Liver (tissue), 9 donors: ENCODE results near the gene KRTAP22-1. TPM values are rescaled to one million over a fixed set of nuclear protein-coding genes. Genes with fewer than 3 reads are reported as not detected.

ENCODE experiments used
- DNase-seq: peaks from one replicate; pipeline ENCODE4 v3.0.0-alpha.2; 2017; ENCODE audit warnings: low spot score
- H3K27ac ChIP-seq, 2 donors: one replicate each; pipeline ENCODE4 v1.7.0; 2013; ENCODE audit warnings: inconsistent platforms in 2 of 2, low read length in 2 of 2, control low read depth in 1 of 2, low read depth in 1 of 2, mild to moderate bottlenecking in 1 of 2
- H3K27me3 ChIP-seq, 4 donors: one replicate each; pipeline versions ENCODE4 v1.6.1 to v1.7.0; 2013; ENCODE audit warnings: low read length in 3 of 4, inconsistent platforms in 1 of 4, mild to moderate bottlenecking in 1 of 4, moderate library complexity in 1 of 4; ENCODE audit not compliant: control insufficient read depth in 4 of 4, insufficient read depth in 4 of 4
- H3K36me3 ChIP-seq, 4 donors: one replicate each; pipeline versions ENCODE4 v1.6.1 to v1.7.0; 2013; ENCODE audit warnings: low read length in 3 of 4, mild to moderate bottlenecking in 3 of 4, low read depth in 1 of 4, moderate library complexity in 1 of 4; ENCODE audit not compliant: control insufficient read depth in 4 of 4, insufficient read depth in 3 of 4
- H3K4me1 ChIP-seq, 4 donors: one replicate each; pipeline versions ENCODE4 v1.6.1 to v1.7.0; 2013; ENCODE audit warnings: low read length in 3 of 4, mild to moderate bottlenecking in 3 of 4, moderate library complexity in 1 of 4; ENCODE audit not compliant: control insufficient read depth in 4 of 4, insufficient read depth in 4 of 4
- H3K4me3 ChIP-seq, 3 donors: one replicate each; pipeline versions ENCODE4 v1.6.1 to v1.7.0; 2013; ENCODE audit warnings: low read length in 3 of 3, control low read depth in 1 of 3, low read depth in 1 of 3, mild to moderate bottlenecking in 1 of 3
- H3K9ac ChIP-seq, 2 donors: one replicate each; pipeline ENCODE4 v1.7.0; 2013; ENCODE audit warnings: low read length in 2 of 2, mild to moderate bottlenecking in 2 of 2, moderate library complexity in 2 of 2, control low read depth in 1 of 2, low read depth in 1 of 2
- H3K9me3 ChIP-seq, 4 donors: one replicate each; pipeline versions ENCODE4 v1.6.1 to v1.7.0; 2013; ENCODE audit warnings: low read length in 3 of 4; ENCODE audit not compliant: control insufficient read depth in 4 of 4
- EGR1 ChIP-seq, 2 donors: IDR thresholded peaks; 2 replicates each; pipeline ENCODE4 v1.6.1; 2016 to 2018; ENCODE audit warnings: antibody characterized with exemption in 2 of 2, low read depth in 2 of 2
- HNF4A ChIP-seq, 2 donors: conservative IDR thresholded peaks; 2 replicates each; pipeline ENCODE4 v1.6.1; 2016; ENCODE audit warnings: antibody characterized with exemption in 2 of 2, mild to moderate bottlenecking in 2 of 2
- HNF4G ChIP-seq: IDR thresholded peaks from 2 replicates; pipeline ENCODE4 v1.6.1; 2016; ENCODE audit warnings: antibody characterized with exemption
- JUND ChIP-seq, 2 donors: IDR thresholded peaks; 2 replicates each; pipeline ENCODE4 v1.6.1; 2016; ENCODE audit warnings: antibody characterized with exemption in 2 of 2
- RXRA ChIP-seq, 2 donors: IDR thresholded peaks; 2 replicates each; pipeline ENCODE4 v1.6.1; 2017 to 2018; ENCODE audit warnings: antibody characterized with exemption in 2 of 2, mild to moderate bottlenecking in 1 of 2
- SP1 ChIP-seq: IDR thresholded peaks from 2 replicates; pipeline ENCODE4 v1.6.1; 2018; ENCODE audit warnings: antibody characterized with exemption, mild to moderate bottlenecking
- YY1 ChIP-seq: IDR thresholded peaks from 2 replicates; pipeline ENCODE4 v1.6.1; 2016; ENCODE audit warnings: antibody characterized with exemption, mild to moderate bottlenecking
- WGBS: extraction: QIAGEN DNeasy Blood & Tissue Kit; methylation state at CpG from one replicate; pipeline ENCODE4 v1.1.7; 2013; 5-methylcytosine and 5-hydroxymethylcytosine counted together
- polyA plus RNA-seq, 2 donors: library from polyadenylated mRNA; stranded (reverse) in 1 of 2; unstranded in 1 of 2; fragments of 200-250 nt in 1 of 2; fragments of >200 nt in 1 of 2; fragmentation: Nextera tagmentation in 1 of 2; extraction: Ambion mirVana in 1 of 2; gene quantifications; one replicate each; pipeline versions ENCODE4 v1.2.1 to v1.2.3, GENCODE V29; 2013 to 2015
- total RNA-seq, 2 donors: library from RNA; depleted of rRNA; stranded (reverse); fragments of >200 nt; gene quantifications; one replicate each; pipeline ENCODE4 v1.2.3, GENCODE V29; 2014
- TF ChIP-seq, protein P1 (sequence below): IDR thresholded peaks from 2 replicates; pipeline ENCODE4 v1.6.1; 2016; ENCODE audit warnings: antibody characterized with exemption
- TF ChIP-seq, protein P2 (sequence below): fragments of 150-350 bp; IDR thresholded peaks from 2 replicates; pipeline ENCODE4 v1.5.1; 2017; ENCODE audit warnings: improper control_type of control experiment, low read depth, low read length; ENCODE audit not compliant: missing input control
- TF ChIP-seq, protein P3 (sequence below): IDR thresholded peaks from 2 replicates; pipeline ENCODE4 v1.6.1; 2016; ENCODE audit warnings: antibody characterized with exemption, mild to moderate bottlenecking
- TF ChIP-seq, protein P4 (sequence below): IDR thresholded peaks from 2 replicates; pipeline ENCODE4 v1.6.1; 2016; ENCODE audit warnings: antibody characterized with exemption
- donor health status: healthy.
- donor health status: healthy.
- donor health status: healthy.
- donor health status: healthy.
- donor health status: healthy.

KRTAP22-1 gene
- total and polyA plus RNA-seq, 4 donors: not detected

DNA sequence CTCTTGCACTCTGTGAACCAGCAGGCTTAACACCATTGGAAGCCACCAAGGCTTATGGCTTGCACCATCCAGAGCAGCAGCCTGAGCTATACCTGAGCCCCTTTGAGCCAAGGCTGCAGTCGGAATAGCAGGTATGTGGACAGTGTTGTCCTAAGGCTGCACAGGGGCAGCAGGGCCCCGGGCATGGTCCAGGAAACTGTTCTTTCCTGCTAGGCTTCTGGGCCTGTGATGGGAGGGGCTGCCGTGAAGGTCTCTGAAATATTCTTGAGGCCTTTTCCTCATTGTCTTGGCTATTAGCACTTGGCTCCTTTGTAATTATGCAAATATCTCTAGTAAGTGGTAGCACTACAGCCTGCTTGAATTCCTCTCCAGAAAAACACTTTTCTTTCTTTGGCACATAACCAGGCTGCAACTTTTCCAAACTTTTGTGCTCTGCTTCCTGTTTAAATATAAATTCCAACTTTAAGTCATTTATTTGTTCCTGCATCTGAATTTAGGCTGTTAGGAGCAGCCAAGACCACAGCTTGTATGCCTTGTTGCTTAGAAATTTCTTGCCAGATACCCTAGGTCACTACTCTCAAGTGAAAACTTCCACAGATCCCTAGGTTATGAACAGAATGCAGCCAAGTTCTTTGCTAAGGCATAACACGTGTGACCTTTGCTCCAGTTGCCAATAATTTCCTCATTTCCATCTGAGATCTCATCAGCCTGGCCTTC lies 24.7 kb downstream of the KRTAP22-1 start:
- no peak for DNase-seq
- H3K4me1 ChIP-seq: no peaks in the 10 kb centered on the region
- no peaks in the 10 kb centered on the region for H3K36me3 ChIP-seq
- WGBS: 68% methylated on average over 4 of the region's 4 CpGs
- no peak overlapping the region for H3K9ac ChIP-seq
- TF ChIP-seq HNF4G (no peak), EGR1 (IDR thresholded peaks at IDR 0.05; ENCODE audit: low read depth in 2 of 2) (no peak), JUND (IDR thresholded peaks at IDR 0.05) (no peak), SP1 (no peak), HNF4A (conservative IDR thresholded peaks at IDR 0.05) (no peak), YY1 (no peak)
- TF ChIP-seq, protein P1, sequence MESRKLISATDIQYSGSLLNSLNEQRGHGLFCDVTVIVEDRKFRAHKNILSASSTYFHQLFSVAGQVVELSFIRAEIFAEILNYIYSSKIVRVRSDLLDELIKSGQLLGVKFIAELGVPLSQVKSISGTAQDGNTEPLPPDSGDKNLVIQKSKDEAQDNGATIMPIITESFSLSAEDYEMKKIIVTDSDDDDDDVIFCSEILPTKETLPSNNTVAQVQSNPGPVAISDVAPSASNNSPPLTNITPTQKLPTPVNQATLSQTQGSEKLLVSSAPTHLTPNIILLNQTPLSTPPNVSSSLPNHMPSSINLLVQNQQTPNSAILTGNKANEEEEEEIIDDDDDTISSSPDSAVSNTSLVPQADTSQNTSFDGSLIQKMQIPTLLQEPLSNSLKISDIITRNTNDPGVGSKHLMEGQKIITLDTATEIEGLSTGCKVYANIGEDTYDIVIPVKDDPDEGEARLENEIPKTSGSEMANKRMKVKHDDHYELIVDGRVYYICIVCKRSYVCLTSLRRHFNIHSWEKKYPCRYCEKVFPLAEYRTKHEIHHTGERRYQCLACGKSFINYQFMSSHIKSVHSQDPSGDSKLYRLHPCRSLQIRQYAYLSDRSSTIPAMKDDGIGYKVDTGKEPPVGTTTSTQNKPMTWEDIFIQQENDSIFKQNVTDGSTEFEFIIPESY: no peak
- TF ChIP-seq, protein P2, sequence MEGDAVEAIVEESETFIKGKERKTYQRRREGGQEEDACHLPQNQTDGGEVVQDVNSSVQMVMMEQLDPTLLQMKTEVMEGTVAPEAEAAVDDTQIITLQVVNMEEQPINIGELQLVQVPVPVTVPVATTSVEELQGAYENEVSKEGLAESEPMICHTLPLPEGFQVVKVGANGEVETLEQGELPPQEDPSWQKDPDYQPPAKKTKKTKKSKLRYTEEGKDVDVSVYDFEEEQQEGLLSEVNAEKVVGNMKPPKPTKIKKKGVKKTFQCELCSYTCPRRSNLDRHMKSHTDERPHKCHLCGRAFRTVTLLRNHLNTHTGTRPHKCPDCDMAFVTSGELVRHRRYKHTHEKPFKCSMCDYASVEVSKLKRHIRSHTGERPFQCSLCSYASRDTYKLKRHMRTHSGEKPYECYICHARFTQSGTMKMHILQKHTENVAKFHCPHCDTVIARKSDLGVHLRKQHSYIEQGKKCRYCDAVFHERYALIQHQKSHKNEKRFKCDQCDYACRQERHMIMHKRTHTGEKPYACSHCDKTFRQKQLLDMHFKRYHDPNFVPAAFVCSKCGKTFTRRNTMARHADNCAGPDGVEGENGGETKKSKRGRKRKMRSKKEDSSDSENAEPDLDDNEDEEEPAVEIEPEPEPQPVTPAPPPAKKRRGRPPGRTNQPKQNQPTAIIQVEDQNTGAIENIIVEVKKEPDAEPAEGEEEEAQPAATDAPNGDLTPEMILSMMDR: no peak
- TF ChIP-seq, protein P3, sequence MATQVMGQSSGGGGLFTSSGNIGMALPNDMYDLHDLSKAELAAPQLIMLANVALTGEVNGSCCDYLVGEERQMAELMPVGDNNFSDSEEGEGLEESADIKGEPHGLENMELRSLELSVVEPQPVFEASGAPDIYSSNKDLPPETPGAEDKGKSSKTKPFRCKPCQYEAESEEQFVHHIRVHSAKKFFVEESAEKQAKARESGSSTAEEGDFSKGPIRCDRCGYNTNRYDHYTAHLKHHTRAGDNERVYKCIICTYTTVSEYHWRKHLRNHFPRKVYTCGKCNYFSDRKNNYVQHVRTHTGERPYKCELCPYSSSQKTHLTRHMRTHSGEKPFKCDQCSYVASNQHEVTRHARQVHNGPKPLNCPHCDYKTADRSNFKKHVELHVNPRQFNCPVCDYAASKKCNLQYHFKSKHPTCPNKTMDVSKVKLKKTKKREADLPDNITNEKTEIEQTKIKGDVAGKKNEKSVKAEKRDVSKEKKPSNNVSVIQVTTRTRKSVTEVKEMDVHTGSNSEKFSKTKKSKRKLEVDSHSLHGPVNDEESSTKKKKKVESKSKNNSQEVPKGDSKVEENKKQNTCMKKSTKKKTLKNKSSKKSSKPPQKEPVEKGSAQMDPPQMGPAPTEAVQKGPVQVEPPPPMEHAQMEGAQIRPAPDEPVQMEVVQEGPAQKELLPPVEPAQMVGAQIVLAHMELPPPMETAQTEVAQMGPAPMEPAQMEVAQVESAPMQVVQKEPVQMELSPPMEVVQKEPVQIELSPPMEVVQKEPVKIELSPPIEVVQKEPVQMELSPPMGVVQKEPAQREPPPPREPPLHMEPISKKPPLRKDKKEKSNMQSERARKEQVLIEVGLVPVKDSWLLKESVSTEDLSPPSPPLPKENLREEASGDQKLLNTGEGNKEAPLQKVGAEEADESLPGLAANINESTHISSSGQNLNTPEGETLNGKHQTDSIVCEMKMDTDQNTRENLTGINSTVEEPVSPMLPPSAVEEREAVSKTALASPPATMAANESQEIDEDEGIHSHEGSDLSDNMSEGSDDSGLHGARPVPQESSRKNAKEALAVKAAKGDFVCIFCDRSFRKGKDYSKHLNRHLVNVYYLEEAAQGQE: no peak
- TF ChIP-seq, protein P4, sequence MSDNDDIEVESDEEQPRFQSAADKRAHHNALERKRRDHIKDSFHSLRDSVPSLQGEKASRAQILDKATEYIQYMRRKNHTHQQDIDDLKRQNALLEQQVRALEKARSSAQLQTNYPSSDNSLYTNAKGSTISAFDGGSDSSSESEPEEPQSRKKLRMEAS: no peak
- H3K9me3 ChIP-seq: no peaks in the 10 kb centered on the region
- H3K4me3 ChIP-seq: no peak overlapping the region
- H3K27ac ChIP-seq: no peak overlapping the region
- no peaks in the 10 kb centered on the region for H3K27me3 ChIP-seq

DNA sequence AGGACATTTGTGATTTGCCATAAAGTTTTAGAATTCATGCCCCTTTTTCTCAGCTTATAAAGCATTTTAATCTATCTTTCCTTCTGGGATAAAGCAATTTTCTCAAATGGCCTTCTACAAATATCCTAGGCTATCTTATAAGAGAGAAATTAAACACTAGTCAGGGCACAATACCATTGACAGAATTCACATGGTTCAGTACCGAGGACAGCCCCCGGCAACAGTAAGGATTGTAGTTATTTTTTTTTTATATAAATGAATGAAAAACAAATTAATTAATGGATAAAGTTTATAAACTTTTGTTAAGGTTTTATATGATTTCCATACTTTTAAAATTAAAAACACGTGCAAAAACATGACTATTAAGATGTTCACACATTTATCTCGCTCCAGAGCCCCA lies 27.2 kb downstream of the KRTAP22-1 start:
- Histone ChIP-seq H3K9ac (no peak overlapping the region), H3K4me1 (no peaks in the 10 kb centered on the region), H3K27ac (no peak overlapping the region), H3K36me3 (no peaks in the 10 kb centered on the region), H3K9me3 (no peaks in the 10 kb centered on the region), H3K27me3 (no peaks in the 10 kb centered on the region), H3K4me3 (no peak overlapping the region)
- TF ChIP-seq, protein P2: no peak
- TF ChIP-seq EGR1 (IDR thresholded peaks at IDR 0.05; ENCODE audit: low read depth in 2 of 2) (no peak), RXRA (IDR thresholded peaks at IDR 0.05) (no peak)
- no peak for DNase-seq
- WGBS: 59% methylated on average over 4 of the region's 4 CpGs
